HG02798 (cell line): ENCODE measurements around the gene FSCN2.
"Not testable (repeated sequence)": the region's sequence is repeated elsewhere in the genome, so short reads cannot be mapped to it uniquely, and the experiment has no call there.

Experiments
- ATAC-seq: cut with Tn5 transposase; IDR thresholded peaks from one replicate; pipeline ENCODE4 v1.9.1; 2021; ENCODE audit warnings: mild to moderate bottlenecking; ENCODE audit not compliant: unreplicated experiment, poor library complexity

FSCN2 gene

GRCh38 chr17:81573794-81574642 lies 45.8 kb downstream of the FSCN2 start:
- no peak for ATAC-seq

GRCh38 chr17:81574643-81574956 lies 46.4 kb downstream of the FSCN2 start:
- no peak for ATAC-seq

- ATAC-seq = no peak
These were observed 47.7 kb downstream of the FSCN2 start for GRCh38 chr17:81575836-81576235.

GRCh38 chr17:81576621-81577277 lies 48.6 kb downstream of the FSCN2 start:
- no peak for ATAC-seq

- no peak for ATAC-seq
These were observed 49.3 kb downstream of the FSCN2 start for GRCh38 chr17:81577278-81578000.

GRCh38 chr17:81578038-81578441 lies 49.9 kb downstream of the FSCN2 start:
- ATAC-seq = no peak

GRCh38 chr17:81578561-81579225 lies 50.5 kb downstream of the FSCN2 start:
- ATAC-seq = no peak

- ATAC-seq = no peak
These were observed 51.1 kb downstream of the FSCN2 start for GRCh38 chr17:81579298-81579697.

- no peak for ATAC-seq
These were observed 51.7 kb downstream of the FSCN2 start for GRCh38 chr17:81579821-81580321.

- ATAC-seq = no peak
These were observed 52.3 kb downstream of the FSCN2 start for GRCh38 chr17:81580481-81580880.

- no peak for ATAC-seq
These were observed 53.6 kb downstream of the FSCN2 start for GRCh38 chr17:81581758-81582157.

GRCh38 chr17:81582341-81582740 lies 54.2 kb downstream of the FSCN2 start:
- ATAC-seq = no peak

- ATAC-seq = no peak
These were observed 54.6 kb downstream of the FSCN2 start for GRCh38 chr17:81582749-81583148.

GRCh38 chr17:81583589-81584342 lies 55.6 kb downstream of the FSCN2 start:
- ATAC-seq = no peak

GRCh38 chr17:81584771-81585170 lies 56.6 kb downstream of the FSCN2 start:
- ATAC-seq = not testable (repeated sequence)

GRCh38 chr17:81586096-81586495 lies 57.9 kb downstream of the FSCN2 start:
- no peak for ATAC-seq
